ENCODE data around the gene SMAD5. TPM values are rescaled to one million over a fixed set of nuclear protein-coding genes. Genes with fewer than 3 reads are reported as not detected.

Gene SMAD5
- 42.6 TPM for polyA plus RNA-seq (2013, experiment 1 of 2)
- 39.9 TPM for polyA plus RNA-seq (2013, experiment 2 of 2)

- H3K36me3 ChIP-seq (ENCODE audit: control insufficient read depth, insufficient read depth, low read length), result peaks cover 11% of the 10 kb centered on the region
- peaks cover 11% of the 10 kb centered on the region for H3K4me1 ChIP-seq (ENCODE audit: control insufficient read depth, insufficient read depth, low read length, poor library complexity, severe bottlenecking)
- H3K9me3 ChIP-seq (ENCODE audit: control insufficient read depth, low read length), result no peaks in the 10 kb centered on the region
- 0 to 1% methylated on average over 60 to 72 of the region's 81 CpGs for WGBS, 2 experiments (ENCODE audit: insufficient coverage in 2 of 2)
- peak within 1 kb of the TSS; percentile 82 for H3K4me3 ChIP-seq (ENCODE audit: extremely low read depth, insufficient read depth, low read length, poor library complexity, severe bottlenecking)
- H3K27ac ChIP-seq (ENCODE audit: low read depth, low read length, severe bottlenecking), result peak within 1 kb of the TSS; percentile 91
These were observed at the start of gene SMAD5 for GRCh38 chr5:136132557-136133221. Gene SMAD5 (plus strand): TSS chr5:136132845. CDS start chr5:136153761, 20,916 bp downstream.

- H3K4me1 ChIP-seq (ENCODE audit: control insufficient read depth, insufficient read depth, low read length, poor library complexity, severe bottlenecking), result peaks cover 7% of the 10 kb centered on the region
- H3K36me3 ChIP-seq (ENCODE audit: control insufficient read depth, insufficient read depth, low read length), result no peaks in the 10 kb centered on the region
- H3K4me3 ChIP-seq (ENCODE audit: extremely low read depth, insufficient read depth, low read length, poor library complexity, severe bottlenecking), result no peak overlapping the region
- no CpG with 5 or more reads among the region's 1 CpG for WGBS, 2 experiments (ENCODE audit: insufficient coverage in 2 of 2)
- no peak overlapping the region for H3K27ac ChIP-seq (ENCODE audit: low read depth, low read length, severe bottlenecking)
- no peaks in the 10 kb centered on the region for H3K9me3 ChIP-seq (ENCODE audit: control insufficient read depth, low read length)
These were observed 47.9 kb upstream of the SMAD5 start for GRCh38 chr5:136084698-136085097.

GRCh38 chr5:136086783-136087566, 45.7 kb upstream of the SMAD5 start:
- H3K36me3 ChIP-seq (ENCODE audit: control insufficient read depth, insufficient read depth, low read length), result no peaks in the 10 kb centered on the region
- no peaks in the 10 kb centered on the region for H3K9me3 ChIP-seq (ENCODE audit: control insufficient read depth, low read length)
- no CpG with 5 or more reads among the region's 5 CpGs for WGBS, 2 experiments (ENCODE audit: insufficient coverage in 2 of 2)
- H3K4me3 ChIP-seq (ENCODE audit: extremely low read depth, insufficient read depth, low read length, poor library complexity, severe bottlenecking), result no peak overlapping the region
- H3K4me1 ChIP-seq (ENCODE audit: control insufficient read depth, insufficient read depth, low read length, poor library complexity, severe bottlenecking), result peaks cover 7% of the 10 kb centered on the region
- H3K27ac ChIP-seq (ENCODE audit: low read depth, low read length, severe bottlenecking), result no peak overlapping the region

GRCh38 chr5:136087961-136088871, 44.4 kb upstream of the SMAD5 start:
- 89 to 93% methylated on average over 14 to 16 of the region's 16 CpGs for WGBS, 2 experiments (ENCODE audit: insufficient coverage in 2 of 2)
- Histone ChIP-seq H3K4me3 (ENCODE audit: extremely low read depth, insufficient read depth, low read length, poor library complexity, severe bottlenecking) (no peak overlapping the region), H3K27ac (ENCODE audit: low read depth, low read length, severe bottlenecking) (no peak overlapping the region)

GRCh38 chr5:136089791-136090190, 42.9 kb upstream of the SMAD5 start:
- Histone ChIP-seq H3K36me3 (ENCODE audit: control insufficient read depth, insufficient read depth, low read length) (no peaks in the 10 kb centered on the region), H3K4me3 (ENCODE audit: extremely low read depth, insufficient read depth, low read length, poor library complexity, severe bottlenecking) (no peak overlapping the region), H3K27ac (ENCODE audit: low read depth, low read length, severe bottlenecking) (no peak overlapping the region), H3K4me1 (ENCODE audit: control insufficient read depth, insufficient read depth, low read length, poor library complexity, severe bottlenecking) (peaks cover 7% of the 10 kb centered on the region), H3K9me3 (ENCODE audit: control insufficient read depth, low read length) (no peaks in the 10 kb centered on the region)
- WGBS, 2 experiments (ENCODE audit: insufficient coverage in 2 of 2), result 99% methylated on average over 6 to 7 of the region's 7 CpGs

More at GRCh38 chr5:136087961-136088871, 44.4 kb upstream of the SMAD5 start:
- H3K9me3 ChIP-seq (ENCODE audit: control insufficient read depth, low read length), result no peaks in the 10 kb centered on the region
- peaks cover 7% of the 10 kb centered on the region for H3K4me1 ChIP-seq (ENCODE audit: control insufficient read depth, insufficient read depth, low read length, poor library complexity, severe bottlenecking)
- no peaks in the 10 kb centered on the region for H3K36me3 ChIP-seq (ENCODE audit: control insufficient read depth, insufficient read depth, low read length)

- 94 to 96% methylated on average over 3 to 4 of the region's 4 CpGs for WGBS, 2 experiments (ENCODE audit: insufficient coverage in 2 of 2)
These were observed 42.3 kb upstream of the SMAD5 start for GRCh38 chr5:136090319-136090718.

GRCh38 chr5:136094189-136094912, 38.3 kb upstream of the SMAD5 start:
- H3K9me3 ChIP-seq (ENCODE audit: control insufficient read depth, low read length), result no peaks in the 10 kb centered on the region
- H3K27ac ChIP-seq (ENCODE audit: low read depth, low read length, severe bottlenecking), result no peak overlapping the region
- H3K4me1 ChIP-seq (ENCODE audit: control insufficient read depth, insufficient read depth, low read length, poor library complexity, severe bottlenecking), result no peaks in the 10 kb centered on the region
- no peaks in the 10 kb centered on the region for H3K36me3 ChIP-seq (ENCODE audit: control insufficient read depth, insufficient read depth, low read length)
- no peak overlapping the region for H3K4me3 ChIP-seq (ENCODE audit: extremely low read depth, insufficient read depth, low read length, poor library complexity, severe bottlenecking)
- WGBS, 2 experiments (ENCODE audit: insufficient coverage in 2 of 2), result 100% methylated on average over 2 to 3 of the region's 3 CpGs

More at GRCh38 chr5:136090319-136090718, 42.3 kb upstream of the SMAD5 start:
- no peak overlapping the region for H3K27ac ChIP-seq (ENCODE audit: low read depth, low read length, severe bottlenecking)
- no peaks in the 10 kb centered on the region for H3K9me3 ChIP-seq (ENCODE audit: control insufficient read depth, low read length)
- no peak overlapping the region for H3K4me3 ChIP-seq (ENCODE audit: extremely low read depth, insufficient read depth, low read length, poor library complexity, severe bottlenecking)
- no peaks in the 10 kb centered on the region for H3K36me3 ChIP-seq (ENCODE audit: control insufficient read depth, insufficient read depth, low read length)
- peaks cover 7% of the 10 kb centered on the region for H3K4me1 ChIP-seq (ENCODE audit: control insufficient read depth, insufficient read depth, low read length, poor library complexity, severe bottlenecking)

- WGBS, 2 experiments (ENCODE audit: insufficient coverage in 2 of 2), result 93 to 95% methylated on average over 7 to 8 of the region's 8 CpGs
- no peak overlapping the region for H3K4me3 ChIP-seq (ENCODE audit: extremely low read depth, insufficient read depth, low read length, poor library complexity, severe bottlenecking)
- no peaks in the 10 kb centered on the region for H3K4me1 ChIP-seq (ENCODE audit: control insufficient read depth, insufficient read depth, low read length, poor library complexity, severe bottlenecking)
- no peak overlapping the region for H3K27ac ChIP-seq (ENCODE audit: low read depth, low read length, severe bottlenecking)
- H3K9me3 ChIP-seq (ENCODE audit: control insufficient read depth, low read length), result no peaks in the 10 kb centered on the region
- H3K36me3 ChIP-seq (ENCODE audit: control insufficient read depth, insufficient read depth, low read length), result no peaks in the 10 kb centered on the region
These were observed 37.6 kb upstream of the SMAD5 start for GRCh38 chr5:136094913-136095641.

- H3K36me3 ChIP-seq (ENCODE audit: control insufficient read depth, insufficient read depth, low read length), result no peaks in the 10 kb centered on the region
- no peak overlapping the region for H3K27ac ChIP-seq (ENCODE audit: low read depth, low read length, severe bottlenecking)
- no peaks in the 10 kb centered on the region for H3K9me3 ChIP-seq (ENCODE audit: control insufficient read depth, low read length)
- WGBS, 2 experiments (ENCODE audit: insufficient coverage in 2 of 2), result no CpG with 5 or more reads among the region's 4 CpGs
- no peaks in the 10 kb centered on the region for H3K4me1 ChIP-seq (ENCODE audit: control insufficient read depth, insufficient read depth, low read length, poor library complexity, severe bottlenecking)
- no peak overlapping the region for H3K4me3 ChIP-seq (ENCODE audit: extremely low read depth, insufficient read depth, low read length, poor library complexity, severe bottlenecking)
These were observed 34.5 kb upstream of the SMAD5 start for GRCh38 chr5:136098176-136098575.

Measured in mesodermal cell (in vitro differentiated cells).